HG03025 (cell line): ENCODE results near the gene C19orf12.

ENCODE experiments used
- ATAC-seq: cut with Tn5 transposase; IDR thresholded peaks from one replicate; pipeline ENCODE4 v1.9.1; 2021; ENCODE audit warnings: mild to moderate bottlenecking, moderate library complexity; ENCODE audit not compliant: unreplicated experiment, low FRiP score

C19orf12 gene

DNA sequence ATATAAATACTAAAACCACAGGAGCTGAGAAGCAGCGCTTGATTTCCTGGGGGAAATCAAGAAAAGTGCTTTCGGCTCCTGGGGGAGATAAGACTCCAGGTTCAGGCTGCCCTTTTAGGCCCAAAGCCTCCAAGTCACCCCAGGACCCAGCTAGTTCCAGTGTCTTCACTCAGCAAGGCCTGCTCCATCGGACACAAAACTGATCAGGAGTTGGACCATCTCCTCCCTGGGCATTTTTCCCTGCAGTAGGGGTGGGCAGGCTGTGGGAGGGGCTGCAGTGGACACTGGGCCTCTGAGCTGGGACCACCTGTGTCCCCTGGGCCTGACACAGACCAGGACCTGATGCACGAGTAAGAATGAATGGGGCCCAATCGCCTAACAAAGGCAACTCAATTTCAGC lies 15.2 kb downstream of the C19orf12 start:
- ATAC-seq, result no peak

DNA sequence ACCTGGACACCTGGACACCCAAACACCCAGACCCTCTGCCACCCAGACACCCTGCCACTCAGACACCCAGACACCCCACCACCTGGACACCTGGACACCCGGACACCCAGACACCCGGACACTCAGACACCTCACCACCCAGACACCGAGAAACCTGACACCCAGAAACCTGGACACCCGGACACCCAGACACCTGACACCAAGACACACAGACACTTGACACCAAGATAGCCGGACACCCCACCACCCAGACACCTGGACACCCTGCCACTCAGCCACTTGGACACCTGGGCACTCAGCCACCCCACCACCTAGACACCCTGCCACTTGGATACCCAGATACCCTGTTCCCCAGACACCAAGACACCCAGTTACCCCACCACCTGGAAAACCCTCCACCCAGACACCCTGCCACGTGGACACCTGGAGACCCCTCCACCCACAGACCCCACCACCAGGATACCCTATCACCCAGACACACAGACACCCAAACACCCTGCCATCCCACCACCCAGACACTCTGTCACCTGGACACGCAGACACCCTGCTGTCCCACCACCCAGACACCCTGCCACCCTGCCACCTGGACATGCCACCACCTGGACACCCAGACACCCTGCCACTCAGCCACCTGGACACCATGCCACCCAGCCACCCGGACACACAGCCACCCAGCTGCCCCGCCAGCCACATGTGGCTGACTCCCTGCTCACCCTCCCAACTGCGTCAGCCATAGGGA lies 17.4 kb downstream of the C19orf12 start:
- ATAC-seq, result no peak

DNA sequence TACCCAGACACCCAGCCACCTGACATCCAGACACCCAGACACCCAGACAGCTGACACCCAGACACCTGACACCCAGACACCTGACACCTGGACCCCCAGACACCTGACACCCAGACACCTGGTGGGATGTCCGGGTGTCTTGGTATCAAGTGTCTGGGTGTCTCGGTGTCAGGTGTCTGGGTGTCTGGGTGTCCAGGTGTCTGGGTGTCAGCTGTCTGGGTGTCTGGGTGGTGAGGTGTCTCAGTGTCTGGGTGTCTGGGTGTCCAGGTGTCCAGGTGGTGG lies 18.6 kb downstream of the C19orf12 start:
- ATAC-seq, result no peak

DNA sequence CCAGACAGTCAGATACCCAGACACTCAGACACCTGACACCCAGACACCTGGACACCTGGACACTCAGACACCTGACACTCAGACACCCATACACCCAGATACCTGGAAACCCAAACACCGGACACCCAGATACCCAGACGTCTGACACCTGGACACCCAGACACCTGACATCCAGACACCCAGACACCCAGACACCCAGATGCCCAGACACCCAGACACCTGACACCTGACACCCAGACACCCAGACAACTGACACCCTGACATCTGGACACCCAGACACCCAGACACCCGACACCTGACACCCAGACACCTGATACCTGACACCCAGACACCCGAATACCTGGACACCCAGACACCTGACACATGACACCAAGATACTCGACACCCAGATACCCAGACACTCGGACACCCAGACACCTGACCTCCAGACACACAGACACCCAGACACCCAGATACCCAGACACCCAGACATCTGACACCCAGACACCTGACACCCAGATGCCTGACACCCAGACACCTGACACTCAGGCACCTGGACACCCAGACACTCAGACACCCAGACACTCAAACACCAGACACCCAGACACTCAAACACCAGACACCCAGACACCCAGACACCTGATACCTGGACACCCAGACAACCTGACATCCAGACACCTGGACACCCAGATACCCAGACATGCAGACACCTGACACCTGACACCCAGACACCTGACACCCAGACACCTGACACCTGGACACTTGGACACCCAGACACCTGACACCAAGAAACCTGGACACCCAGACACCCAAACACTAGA lies 19.1 kb downstream of the C19orf12 start:
- no peak for ATAC-seq

DNA sequence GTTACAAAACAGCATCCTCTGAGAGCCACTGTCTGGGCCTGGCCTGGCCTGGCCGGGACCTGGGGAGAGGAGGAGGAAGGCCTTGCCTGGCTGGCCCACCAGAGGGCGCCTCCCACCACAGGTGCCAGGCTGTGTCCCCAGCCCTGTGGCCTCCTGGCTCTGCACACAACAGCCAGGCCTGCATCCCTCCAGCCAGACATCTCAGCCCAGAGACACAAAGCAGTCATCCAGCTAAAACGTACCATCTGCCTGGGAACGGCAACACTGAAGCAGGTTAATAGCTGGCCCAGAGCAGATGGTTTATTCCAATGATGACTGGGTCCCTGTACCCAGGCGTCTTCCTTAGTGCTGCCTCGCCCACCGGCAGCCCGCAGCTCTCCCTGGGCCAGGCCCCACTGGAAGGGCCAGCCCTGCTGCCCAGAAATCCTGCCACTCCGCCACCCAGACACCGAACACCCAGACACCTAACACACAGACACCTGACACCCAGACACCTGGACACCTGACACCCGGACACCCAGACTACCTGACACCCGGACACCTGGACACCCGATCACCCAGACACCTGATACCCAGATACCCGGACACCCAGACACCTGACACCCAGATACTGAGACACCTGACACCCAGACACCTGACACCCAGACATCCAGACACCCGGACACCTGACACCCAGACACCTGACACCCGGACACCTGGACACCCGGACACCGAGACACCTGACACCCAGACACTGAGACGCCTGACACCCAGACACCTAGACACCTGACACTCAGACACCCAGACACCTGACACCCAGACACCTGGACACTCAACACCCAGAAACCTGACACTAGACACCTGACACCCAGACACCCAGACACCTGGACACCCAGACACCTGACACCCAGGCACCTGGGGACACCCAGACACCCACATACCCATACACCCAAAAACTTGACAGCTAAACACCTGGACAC lies 20.1 kb downstream of the C19orf12 start:
- ATAC-seq, result peak; percentile 53

DNA sequence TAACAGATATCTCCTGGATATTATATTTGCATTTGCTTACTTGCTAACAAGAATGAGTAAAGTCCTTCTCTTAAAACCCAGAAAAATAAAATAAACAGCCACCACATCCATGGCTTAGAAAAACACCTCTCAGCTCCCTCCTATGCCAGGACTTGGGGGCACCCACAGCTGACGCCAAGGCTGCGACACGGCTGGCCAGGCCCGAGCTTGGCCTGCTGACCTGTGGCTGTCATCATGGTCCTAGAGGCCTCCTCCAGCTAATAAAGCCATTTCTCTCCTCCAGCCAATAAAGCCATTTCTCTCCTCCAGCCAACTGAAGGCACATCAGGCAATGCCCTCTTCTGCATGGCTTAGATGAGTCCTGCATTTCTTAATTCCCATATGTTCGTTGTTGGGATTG lies 20.9 kb downstream of the C19orf12 start:
- ATAC-seq, result no peak

DNA sequence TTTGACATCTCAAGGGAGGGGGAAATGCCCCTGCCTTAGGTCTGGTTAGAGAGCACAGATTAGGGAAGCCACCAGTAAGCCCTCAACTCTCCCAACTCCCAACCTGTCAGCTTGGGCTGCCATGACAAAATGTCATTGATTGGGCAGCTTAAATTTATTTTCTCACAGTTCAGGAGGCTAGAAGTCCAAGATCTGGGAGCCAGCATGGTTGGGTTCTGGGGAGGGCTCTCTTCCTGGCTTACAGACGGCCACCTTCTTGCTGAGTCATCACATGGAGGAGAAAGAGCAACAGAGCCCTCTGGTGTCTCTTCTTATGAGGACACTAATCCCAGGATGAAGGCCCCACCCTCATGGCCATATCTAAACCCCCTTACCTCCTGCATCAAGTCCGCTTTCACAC lies 24.2 kb downstream of the C19orf12 start:
- ATAC-seq, result no peak

DNA sequence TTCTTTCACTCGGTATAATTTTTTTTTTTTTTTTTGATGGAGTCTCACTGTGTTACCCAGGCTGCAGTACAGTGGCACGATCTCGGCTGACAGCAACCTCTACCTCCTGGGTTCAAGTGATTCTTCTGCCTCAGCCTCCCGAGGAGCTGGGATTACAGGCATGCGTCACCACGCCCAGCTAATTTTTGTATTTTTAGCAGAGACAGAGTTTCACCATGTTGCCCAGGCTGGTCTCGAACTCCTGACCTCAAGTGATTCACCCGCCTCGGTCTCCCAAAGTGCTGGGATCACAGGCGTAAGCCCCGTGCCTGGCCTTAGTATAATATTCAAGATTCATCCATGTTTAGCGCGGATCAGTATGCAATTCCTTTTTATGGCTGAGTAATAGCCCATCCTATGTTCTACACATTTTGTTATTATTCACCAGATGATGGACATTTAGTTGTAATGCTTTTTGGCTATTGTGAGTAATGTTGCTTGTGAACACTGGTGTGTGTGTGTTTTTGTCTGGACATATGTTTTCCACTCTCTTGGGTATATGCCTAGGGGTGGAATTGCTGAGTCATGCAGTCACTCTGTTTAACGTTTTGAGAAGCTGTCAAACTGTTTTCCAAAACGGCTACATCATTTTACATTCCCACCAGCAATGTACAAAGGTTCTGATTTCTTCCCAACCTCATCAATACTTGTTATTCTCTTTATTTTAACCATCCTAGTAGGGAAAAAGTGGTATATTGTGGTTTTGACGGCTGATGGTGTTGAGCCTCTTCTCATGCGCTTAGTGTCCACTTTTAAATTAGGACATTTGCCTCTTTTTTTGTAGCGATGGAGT lies 26.9 kb downstream of the C19orf12 start:
- no peak for ATAC-seq

DNA sequence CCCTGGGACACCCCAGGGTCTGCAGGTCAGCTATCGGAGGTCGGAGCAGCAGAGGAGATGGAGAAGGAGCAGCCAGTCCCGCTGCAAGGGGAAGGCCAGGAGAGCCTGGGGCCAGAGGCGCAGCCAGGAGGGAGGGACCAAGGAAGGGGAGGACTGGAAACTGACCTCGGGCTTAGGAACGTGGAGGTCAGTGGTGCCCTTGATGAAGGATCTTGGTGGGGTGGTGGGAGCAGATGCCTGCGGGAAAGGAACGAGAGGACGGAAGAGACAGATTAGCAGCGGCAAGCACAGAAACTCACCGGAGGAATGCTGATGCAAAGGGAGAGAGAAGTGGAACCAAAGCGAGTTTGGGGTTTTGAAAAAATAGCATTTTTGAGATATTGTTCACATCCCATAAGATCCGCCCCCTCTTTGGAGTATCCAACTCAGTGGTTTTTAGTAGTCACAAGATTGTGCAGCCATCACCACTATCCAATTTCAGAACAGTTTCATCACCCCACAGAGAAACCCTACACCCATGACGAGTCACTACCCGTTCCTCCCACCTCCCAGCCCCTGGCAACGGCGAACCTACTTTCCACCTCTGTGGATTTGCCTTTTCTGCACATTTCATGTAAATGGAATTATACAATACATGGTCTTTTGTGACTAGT lies 27.7 kb downstream of the C19orf12 start:
- no peak for ATAC-seq

DNA sequence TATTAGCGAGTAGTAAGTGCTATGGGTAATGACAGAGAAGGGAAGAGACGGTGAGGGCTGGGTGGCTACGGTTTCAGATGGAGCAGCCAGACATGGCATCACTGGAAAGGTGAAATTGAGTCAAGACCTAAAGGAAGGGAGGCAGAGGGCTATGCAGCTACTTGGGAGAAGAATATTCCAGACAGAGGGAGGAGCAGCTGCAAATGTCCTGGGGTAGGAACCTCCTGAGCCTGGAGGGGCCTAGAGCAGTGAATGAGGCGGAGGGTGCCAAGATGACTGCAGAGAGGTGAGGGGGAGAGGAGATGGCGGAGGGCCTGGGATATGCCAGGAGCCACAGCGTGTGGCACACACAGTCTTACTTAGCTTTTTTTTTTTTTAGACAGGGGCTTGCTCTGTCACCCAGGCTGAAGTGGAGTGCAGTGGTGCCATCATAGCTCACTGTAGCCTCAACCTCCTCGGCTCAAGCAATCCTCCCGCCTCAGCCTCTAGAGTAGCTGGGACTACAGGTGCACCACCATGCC lies 28.7 kb downstream of the C19orf12 start:
- ATAC-seq, result no peak

DNA sequence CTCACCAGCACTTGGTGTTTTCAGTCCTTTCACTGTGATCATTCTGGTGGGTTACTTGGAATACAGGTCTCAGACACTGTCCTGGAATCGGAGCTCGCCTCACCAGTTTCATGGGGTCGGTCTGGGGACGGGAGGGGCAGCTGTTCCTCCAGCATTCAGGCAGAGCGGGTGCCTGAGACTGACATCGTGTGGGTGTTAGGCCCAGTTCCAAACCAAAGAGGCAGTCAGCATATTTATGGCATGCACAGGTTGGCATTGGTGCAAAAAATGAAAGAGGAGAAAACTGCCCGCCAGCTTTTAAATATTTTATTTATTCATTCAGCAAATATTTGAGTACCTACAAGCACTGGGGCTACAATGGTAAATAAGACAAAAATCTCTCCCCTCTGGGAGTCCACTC lies 29.7 kb downstream of the C19orf12 start:
- no peak for ATAC-seq

DNA sequence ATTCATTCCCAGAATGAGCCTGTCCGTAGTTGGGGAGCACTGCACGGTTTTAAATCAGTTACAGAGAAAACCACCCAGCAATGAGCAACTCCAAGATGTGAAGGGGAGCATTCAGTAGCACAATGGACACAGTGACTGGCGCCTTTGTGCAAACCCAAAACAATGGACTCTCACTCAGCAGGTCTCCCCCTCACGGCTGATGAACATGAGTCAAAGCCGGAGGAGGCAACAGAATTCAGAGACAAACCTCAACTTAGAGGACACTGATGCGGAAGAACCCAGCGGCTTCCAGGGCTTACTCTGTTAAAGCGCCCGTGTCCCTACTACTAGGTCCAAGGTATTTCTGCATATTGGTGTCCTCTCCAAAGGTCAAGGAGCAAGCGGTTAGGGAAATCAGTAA lies 32.1 kb downstream of the C19orf12 start:
- no peak for ATAC-seq

DNA sequence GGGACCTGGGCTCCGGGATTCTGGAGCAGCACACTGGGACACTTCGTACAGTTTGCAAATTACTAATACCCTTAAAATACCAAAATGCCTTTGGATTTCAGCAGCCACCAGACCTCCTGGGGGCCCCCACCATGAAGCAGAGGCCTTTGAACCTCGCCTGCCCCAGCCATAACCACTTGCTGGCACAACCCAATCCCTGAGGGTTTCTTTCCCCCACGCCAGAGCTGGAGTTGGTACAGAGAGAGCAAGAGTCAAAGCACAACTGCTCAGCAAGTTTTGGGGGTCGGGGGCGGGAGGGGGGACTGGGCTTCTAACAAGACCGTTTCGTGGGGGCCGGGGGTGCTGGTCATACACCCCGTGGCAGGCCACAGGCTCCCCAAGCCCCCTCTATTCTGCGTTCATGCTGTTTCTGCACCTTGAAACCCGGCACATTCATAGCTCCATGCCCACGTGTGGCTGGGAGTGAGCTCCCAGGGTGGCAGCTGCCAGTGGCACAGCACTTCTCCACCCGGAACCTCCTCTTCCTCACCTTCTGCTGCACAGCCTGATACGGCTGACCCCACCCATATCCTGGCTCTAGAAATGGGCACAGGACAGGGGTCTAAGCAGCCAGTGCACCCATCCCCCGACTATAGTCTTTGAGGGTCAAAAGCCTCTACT lies 32.7 kb downstream of the C19orf12 start:
- ATAC-seq, result no peak

DNA sequence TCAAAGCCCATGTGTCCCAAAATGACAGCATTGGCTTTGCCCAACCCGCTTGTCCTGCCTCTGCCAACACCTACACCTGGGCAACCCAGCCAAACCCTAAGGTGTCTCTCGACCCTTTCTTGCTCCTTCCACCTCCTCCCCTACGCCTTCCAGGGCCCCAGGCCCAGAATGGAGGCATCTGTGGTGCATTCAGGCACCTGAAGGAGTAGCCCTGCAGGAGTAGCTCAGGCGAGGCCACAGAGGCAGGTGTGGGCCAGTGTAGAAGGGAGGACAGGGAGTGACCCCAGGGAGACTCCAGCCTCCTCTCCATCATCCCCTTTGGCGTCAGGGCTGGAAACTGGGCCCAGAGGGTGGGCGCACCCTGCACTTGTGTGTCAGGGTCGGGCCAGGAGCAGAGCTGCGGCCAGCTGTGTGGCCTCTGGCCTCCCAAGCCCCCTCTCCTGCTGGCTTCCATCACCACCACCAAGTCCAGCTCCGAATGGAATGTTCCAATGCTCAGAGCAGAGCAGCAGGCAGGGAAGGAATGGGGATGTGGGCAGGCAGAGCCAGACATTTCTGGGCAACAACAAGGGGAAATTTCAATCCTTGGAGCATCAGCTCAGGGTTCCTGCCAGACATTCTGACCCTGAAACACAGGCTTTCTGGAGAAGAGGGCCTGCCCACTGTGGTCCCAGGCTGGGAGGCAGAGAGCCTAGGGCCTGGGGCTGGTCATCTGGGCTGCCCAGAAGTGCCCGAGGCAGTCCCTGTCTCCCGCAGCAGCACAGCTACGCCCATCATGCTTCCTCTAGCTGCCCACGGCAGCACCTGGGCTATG lies 33.4 kb downstream of the C19orf12 start:
- ATAC-seq, result no peak

DNA sequence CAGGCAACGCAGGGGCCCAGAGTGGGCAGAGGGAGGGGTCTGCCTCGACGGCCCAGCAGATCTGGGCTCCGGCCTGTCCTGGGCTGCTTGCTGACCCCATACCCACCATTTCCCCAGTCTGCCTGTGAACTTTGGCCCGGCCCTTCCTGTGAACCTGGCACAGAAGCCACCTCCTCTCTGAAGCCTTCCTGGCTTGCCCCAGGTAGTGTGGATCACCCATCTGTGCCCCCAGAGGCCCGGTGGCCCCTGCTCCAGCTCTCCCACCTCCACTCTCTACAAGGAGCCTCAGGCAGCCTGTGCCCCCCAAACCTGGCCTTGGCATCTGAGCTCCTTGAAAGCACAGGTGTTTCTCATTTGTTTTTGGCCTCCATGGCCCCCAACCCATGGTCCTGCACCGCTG lies 34.1 kb downstream of the C19orf12 start:
- no peak for ATAC-seq

DNA sequence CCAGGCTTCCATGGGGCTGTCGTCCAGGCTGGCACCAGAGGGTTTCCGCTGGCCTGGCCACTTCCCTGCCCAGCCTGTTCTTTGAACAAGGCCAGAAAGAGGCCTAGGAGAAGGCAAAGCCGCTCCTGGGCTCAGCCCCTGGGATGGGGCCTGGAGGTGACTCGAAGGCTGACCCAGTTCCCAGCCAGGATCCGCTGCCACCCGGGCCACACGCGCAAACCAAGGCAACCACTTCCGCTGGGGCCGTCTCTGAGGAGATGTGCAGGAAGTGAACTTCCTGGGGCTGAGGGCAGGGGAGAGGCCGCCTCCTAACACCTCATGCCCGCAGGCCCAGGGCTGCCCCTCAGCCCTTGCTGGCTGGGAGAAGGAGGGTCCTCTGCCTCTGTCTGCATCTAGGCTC lies 34.6 kb downstream of the C19orf12 start:
- no peak for ATAC-seq

DNA sequence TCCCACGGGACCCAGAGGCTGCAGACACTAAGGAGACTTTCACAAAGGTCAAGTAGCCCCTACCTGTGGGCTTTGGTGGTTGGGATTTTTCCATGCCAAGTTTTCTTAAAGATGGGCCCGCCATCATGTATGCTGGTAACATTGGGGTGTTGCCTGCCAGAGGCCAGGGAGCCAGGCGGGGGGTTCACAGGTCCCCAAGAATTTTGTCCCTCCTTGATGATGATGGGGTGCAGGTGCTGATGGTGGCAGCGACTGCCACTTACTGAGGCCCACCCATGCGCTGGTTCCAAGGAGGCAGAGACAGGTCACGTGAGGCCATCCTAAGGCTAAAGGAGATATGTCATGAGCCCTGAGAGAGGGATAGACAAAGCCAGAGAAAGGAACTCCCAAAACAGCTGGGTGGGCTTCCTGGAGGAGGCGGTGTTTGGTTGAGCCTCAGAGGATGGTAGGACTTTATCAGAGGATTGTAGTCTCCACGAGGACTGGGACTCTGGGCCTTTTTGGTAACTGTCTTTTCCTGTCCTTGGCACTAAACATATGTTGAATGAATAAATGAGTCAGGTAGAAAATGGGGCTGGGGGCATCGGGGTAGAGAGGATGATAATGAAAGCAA lies 35.4 kb downstream of the C19orf12 start:
- no peak for ATAC-seq
